Measurements from ENCODE around the gene ARHGAP19.
"Not testable (repeated sequence)": the region's sequence is repeated elsewhere in the genome, so short reads cannot be mapped to it uniquely, and the experiment has no call there.

ARHGAP19 gene

DNA sequence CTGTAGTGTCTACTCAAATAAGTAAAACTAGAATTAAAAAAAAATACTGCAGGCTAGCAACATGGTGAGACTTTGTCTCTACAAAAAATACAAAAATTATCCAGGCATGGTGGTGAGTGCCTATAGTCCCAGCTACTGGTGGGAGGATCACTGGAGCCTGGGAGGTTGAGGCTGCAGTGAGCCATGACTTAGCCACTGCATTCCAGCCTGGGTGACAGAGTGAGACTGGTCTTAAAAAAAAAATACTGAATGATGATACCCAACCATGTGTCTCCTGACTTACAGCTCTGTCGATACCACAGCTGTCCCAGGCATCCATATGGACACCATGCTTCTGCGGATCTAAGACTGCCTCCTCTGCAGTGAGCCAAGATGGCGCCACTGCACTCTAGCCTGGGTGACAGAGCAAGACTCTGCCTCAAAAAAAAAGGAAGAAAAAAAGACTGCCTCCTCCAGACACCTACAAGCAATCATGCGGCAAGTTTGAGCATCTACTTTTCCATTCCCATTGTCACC lies 18.7 kb upstream of the ARHGAP19 start:
- Mint-ChIP-seq H3K4me1 (no peaks in the 10 kb centered on the region), H3K9me3 (no peaks in the 10 kb centered on the region), H3K36me3 (ENCODE audit: low read depth) (no peaks in the 10 kb centered on the region), H3K27ac (no peak overlapping the region), H3K4me3 (no peak overlapping the region), H3K27me3 (no peaks in the 10 kb centered on the region)
- no peak for DNase-seq
- ATAC-seq: no peak

DNA sequence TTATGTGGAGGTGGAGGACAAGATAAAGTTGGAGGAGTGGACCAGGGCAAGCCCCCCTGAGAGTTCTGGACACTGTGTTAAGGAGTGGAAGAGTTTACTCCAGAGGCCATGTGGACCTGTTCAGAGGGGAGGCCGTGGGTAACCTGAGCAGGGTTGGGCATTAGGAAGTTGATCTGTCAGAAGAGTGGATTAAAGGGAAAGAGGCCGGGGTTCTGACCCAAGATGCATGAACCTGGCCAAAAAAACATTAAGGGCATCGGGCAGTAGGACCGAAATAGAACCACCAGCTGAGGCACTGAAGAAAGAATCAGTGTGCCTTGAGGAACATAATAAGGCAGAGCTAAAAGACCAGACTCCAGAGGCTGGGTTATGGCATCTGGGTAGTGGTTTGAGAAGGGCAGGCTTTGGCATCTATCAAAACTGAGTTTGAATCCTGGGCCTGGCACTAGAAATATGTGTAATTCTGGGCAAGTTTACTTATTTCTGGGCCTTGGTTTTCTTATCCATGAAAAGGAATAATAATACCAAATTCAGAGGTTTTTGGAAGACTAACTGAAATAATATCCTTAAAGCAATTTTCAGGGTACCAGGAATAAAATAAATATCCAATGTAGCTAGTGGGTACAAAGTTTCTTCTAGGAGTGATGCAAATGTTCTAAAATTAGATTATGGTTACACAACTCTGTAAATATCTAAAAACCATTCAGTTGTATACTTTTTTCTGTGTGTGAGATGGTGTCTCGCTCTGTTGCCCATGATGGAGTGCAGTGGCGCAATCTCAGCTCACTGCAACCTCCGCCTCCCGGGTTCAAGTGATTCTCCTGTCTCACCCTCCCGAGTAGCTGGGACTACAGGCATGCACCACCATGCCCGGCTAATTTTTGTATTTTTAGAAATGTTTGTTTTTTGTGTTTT lies 15.7 kb upstream of the ARHGAP19 start:
- no peak overlapping the region for H3K27ac Mint-ChIP-seq
- no peaks in the 10 kb centered on the region for H3K36me3 Mint-ChIP-seq (ENCODE audit: low read depth)
- H3K4me1 Mint-ChIP-seq: no peaks in the 10 kb centered on the region
- no peak overlapping the region for H3K4me3 Mint-ChIP-seq
- no peaks in the 10 kb centered on the region for H3K9me3 Mint-ChIP-seq
- ATAC-seq (no peak), DNase-seq (no peak)
- no peaks in the 10 kb centered on the region for H3K27me3 Mint-ChIP-seq

DNA sequence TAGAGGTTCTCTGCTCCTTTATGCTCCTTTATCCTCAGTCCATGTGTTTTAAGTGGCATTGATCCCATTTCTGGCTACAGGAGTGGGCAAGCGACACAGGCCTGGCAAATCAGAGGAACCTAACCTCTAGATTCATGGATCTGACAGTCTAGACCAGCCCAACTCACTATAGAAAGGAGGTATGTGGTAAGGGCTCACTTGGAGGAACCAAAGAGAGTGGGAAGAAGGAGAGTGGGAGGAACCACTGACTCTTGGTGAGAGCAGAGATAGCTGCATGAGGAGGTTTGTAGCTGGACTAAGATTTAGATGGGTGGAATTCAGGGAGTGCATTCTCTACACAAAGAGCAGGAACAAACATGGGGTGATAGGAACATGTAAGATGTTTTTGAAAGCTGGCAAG lies 15.0 kb upstream of the ARHGAP19 start:
- no peaks in the 10 kb centered on the region for H3K9me3 Mint-ChIP-seq

DNA sequence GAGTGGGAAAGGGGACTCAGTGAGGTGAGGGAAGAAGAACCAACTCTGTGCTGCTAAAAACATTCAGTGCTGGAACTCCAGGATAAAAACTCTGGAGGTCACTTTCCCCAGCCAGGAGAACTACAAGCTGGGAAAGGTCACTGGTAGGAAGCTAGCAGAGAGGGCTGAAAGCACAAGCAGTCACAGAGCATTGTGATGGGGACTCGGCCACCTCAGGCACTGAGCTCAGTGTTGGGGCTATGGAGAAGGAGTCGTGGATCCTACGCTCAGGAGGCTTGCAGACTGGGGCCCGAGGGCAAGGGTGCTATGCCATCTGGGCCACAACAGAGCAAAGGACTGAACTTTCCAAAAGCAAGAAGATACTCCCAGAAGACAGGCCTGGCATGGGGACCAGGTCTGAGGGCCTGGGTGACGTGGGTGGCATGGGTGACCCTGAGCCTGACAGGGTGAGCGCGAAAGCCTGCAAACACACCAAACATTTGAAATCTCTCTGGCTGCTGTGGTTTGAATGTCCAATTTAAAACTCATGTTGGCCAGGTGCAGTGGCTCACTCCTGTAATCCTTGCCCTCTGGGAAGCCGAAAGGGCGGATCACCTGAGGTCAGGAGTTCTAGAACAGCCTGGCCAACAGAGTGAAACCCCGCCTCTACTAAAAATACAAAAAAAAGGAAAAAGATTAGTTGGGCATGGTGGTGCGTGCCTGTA lies 9.8 kb upstream of the ARHGAP19 start:
- Mint-ChIP-seq H3K36me3 (ENCODE audit: low read depth) (no peaks in the 10 kb centered on the region), H3K27me3 (no peaks in the 10 kb centered on the region), H3K4me1 (no peaks in the 10 kb centered on the region), H3K9me3 (no peaks in the 10 kb centered on the region), H3K27ac (no peak overlapping the region), H3K4me3 (no peak overlapping the region)
- DNase-seq (no peak), ATAC-seq (no peak)

More for the DNA sequence above, 15.0 kb upstream of the ARHGAP19 start:
- Mint-ChIP-seq H3K4me1 (no peaks in the 10 kb centered on the region), H3K4me3 (no peak overlapping the region), H3K27me3 (no peaks in the 10 kb centered on the region), H3K36me3 (ENCODE audit: low read depth) (no peaks in the 10 kb centered on the region), H3K27ac (no peak overlapping the region)
- ATAC-seq (no peak), DNase-seq (no peak)

DNA sequence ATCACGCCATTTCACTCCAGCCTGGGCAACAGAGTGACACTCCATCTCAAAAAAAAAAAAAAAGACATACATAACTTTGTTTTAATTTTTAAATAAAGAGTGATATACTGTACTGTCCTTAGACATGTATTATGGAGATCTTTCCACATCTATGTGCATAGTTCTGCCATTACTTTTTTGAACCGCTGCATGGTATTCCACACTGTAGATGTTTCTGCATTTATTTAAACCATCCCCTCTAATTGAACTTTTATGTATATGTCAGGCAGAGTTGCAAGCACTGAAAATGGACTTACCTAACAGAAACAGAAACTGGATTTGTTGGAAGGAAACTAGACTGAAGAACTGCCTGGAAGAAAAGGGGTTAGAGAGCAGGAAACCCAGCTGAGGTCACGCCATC lies 8.5 kb upstream of the ARHGAP19 start:
- Mint-ChIP-seq H3K27ac (no peak overlapping the region), H3K4me1 (no peaks in the 10 kb centered on the region), H3K36me3 (ENCODE audit: low read depth) (no peaks in the 10 kb centered on the region), H3K4me3 (no peak overlapping the region), H3K27me3 (no peaks in the 10 kb centered on the region), H3K9me3 (no peaks in the 10 kb centered on the region)
- ATAC-seq: no peak
- no peak for DNase-seq

DNA sequence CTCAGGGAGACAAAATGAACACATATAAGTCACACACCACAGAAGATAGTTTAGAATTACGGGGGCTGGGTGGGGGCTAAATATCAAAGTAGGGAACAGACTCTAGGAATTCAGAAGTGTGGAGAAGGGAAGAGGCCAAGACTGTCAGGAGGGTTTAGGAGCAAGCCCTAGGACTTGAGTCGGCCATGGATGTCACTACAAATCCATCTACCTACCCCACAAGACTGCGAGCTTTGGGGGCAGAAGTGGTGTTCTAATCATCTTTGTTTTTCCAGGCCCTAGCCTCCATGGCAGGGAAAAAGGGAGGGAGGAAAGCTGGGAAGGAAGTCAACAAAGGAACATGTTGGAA lies 5.8 kb upstream of the ARHGAP19 start:
- Mint-ChIP-seq H3K4me1 (no peaks in the 10 kb centered on the region), H3K36me3 (ENCODE audit: low read depth) (no peaks in the 10 kb centered on the region), H3K4me3 (no peak overlapping the region), H3K9me3 (no peaks in the 10 kb centered on the region), H3K27ac (no peak overlapping the region), H3K27me3 (no peaks in the 10 kb centered on the region)
- no peak for ATAC-seq
- DNase-seq: no peak

DNA sequence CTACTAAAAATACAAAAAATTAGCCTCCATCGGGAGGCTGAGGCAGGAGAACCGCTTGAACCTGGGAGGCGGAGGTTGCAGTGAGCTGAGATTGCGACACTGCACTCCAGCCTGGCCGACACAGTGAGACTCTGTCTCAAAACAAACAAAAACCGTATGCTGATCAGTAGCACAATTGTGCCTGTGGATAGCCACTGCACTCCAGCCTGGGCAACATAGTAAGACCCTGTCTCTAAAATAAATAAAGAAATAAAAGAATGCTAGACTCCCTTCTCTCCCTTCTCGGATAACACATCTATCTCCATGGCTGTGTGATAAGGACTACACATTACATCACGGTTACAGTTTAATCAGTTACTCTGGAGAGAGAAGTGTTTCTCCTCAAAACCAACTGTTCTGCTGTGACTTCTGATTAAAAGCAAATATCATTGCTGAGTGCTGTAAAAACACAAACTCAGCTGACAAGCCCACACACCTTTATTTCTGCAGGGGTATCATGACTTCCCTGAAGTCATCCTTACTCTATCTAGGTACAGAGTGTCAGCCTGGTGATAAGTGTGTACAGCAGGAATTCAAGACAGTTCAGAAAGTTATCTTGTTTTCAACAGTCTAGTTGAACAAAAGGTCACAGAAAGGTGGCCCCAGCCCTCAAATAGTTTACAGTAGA lies 5.3 kb upstream of the ARHGAP19 start:
- peaks cover 1% of the 10 kb centered on the region for H3K36me3 Mint-ChIP-seq (ENCODE audit: low read depth)
- peaks cover 2% of the 10 kb centered on the region for H3K27me3 Mint-ChIP-seq
- H3K4me1 Mint-ChIP-seq: peaks cover 2% of the 10 kb centered on the region
- no peak overlapping the region for H3K4me3 Mint-ChIP-seq
- H3K9me3 Mint-ChIP-seq: no peaks in the 10 kb centered on the region
- H3K27ac Mint-ChIP-seq: no peak overlapping the region
- no peak for ATAC-seq
- DNase-seq: no peak

DNA sequence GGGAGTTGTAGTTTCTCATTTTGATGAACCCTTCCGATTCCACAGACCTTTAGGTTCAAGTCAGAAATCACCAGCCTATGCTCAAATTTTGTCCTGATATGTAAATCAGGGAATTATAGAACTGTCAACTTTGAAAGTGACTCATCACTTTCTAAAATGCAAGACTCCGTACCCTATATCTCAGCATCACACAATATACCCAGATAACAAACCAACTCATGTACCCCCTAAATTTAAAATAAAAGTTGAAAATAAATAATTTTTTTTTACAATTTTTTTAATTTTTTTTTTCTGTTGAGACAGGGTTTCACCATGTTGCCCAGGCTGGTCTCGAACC lies 393 bp upstream of the ARHGAP19 start:
- H3K27me3 Mint-ChIP-seq: peaks cover 4% of the 10 kb centered on the region
- DNase-seq (no peak), ATAC-seq (no peak)
- H3K4me3 Mint-ChIP-seq: peak overlapping the region; percentile 95
- peak overlapping the region; percentile 93 for H3K27ac Mint-ChIP-seq
- H3K9me3 Mint-ChIP-seq: no peaks in the 10 kb centered on the region
- peaks cover 7% of the 10 kb centered on the region for H3K36me3 Mint-ChIP-seq (ENCODE audit: low read depth)
- H3K4me1 Mint-ChIP-seq: peaks cover 20% of the 10 kb centered on the region

DNA sequence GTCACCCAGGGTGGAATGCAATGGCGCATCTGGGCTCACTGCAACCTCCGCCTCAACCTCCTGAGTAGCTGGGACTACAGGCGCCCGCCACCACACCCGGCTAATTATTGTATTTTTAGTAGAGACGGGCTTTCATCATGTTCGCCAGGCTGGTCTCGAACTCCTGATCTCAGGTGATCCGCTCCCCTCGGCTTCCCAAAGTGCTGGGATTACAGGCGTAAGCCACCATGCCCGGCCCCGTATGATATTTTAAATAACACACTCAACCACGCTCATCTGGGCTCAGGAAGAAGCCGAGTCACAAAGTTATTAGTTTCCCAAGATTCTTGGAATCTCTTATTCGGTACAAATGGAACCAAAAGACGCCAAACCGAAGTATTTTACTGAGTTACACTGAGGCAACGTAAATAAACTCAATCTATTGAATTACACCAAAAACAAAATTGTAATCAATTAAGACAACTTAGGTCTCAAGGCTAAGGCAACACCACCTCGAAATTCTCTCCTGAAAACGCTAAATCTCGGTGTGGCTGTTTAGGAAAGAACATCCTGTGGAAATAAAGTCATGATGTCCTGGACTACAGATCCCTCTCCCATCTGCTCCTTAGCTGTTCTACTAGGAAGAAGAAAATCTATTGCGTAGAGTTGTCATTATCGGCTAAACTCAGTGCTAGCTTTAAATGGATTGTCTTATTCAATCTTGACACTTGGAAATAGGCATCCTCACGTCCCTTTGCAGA lies 910 bp downstream of the ARHGAP19 start:
- peak overlapping the region; percentile 95 for H3K4me3 Mint-ChIP-seq
- no peak for DNase-seq
- ATAC-seq: no peak
- peaks cover 4% of the 10 kb centered on the region for H3K27me3 Mint-ChIP-seq
- peaks cover 20% of the 10 kb centered on the region for H3K4me1 Mint-ChIP-seq
- H3K36me3 Mint-ChIP-seq (ENCODE audit: low read depth): peaks cover 9% of the 10 kb centered on the region
- no peaks in the 10 kb centered on the region for H3K9me3 Mint-ChIP-seq
- H3K27ac Mint-ChIP-seq: peak overlapping the region; percentile 82

DNA sequence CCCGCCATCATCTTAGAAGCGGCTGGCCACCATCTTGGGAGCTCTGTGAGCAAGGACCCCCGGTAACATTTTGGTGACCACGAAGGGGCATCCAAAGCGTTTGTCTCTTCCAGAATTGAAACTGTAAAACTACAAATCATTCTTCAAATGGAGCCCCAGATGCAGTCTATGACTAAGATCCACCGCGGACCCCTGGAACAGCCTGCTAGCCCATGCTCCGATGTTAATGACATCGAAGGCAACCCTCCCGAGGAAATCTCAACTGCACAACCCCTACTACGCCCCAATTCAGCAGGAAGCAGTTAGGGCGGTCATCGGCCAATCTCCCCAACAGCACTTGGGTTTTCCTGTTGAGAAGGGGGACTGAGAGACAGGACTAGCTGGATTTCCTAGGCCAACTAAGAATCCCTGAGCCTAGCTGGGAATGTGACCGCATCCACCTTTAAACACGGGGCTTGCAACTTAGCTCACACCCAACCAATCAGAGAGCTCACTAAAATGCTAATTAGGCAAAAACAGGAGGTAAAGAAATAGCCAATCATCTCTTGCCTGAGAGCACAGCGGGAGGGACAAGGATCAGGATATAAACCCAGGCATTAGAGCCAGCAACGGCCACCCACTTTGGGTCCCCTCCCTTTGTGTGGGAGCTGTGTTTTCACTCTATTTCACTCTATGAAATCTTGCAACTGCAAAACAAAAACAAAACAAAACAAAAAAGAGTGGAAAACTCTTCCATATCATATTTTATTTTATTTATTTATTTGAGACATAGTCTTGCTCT lies 1.7 kb downstream of the ARHGAP19 start:
- not testable (repeated sequence) for DNase-seq, H3K27me3 Mint-ChIP-seq, ATAC-seq, H3K9me3 Mint-ChIP-seq, H3K27ac Mint-ChIP-seq
- Mint-ChIP-seq H3K4me3 (peak overlapping the region; percentile 95), H3K36me3 (ENCODE audit: low read depth) (peaks cover 12% of the 10 kb centered on the region), H3K4me1 (peaks cover 20% of the 10 kb centered on the region)

DNA sequence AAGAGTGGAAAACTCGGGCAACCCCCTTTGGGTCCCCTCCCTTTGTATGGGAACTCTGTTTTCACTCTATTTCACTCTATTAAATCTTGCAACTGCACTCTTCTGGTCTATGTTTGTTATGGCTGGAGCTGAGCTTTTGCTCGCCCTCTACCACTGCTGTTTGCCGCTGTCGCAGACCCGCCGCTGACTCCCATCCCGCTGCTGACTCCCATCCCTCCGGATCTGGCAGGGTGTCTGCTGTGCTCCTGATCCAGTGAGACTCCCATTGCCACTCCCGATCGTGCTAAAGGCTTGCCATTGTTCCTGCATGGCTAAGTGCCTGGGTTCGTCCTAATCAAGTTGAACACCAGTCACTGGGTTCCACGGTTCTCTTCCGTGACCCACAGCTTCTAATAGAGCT lies 2.4 kb downstream of the ARHGAP19 start:
- Mint-ChIP-seq H3K4me1 (peaks cover 20% of the 10 kb centered on the region), H3K36me3 (ENCODE audit: low read depth) (peaks cover 13% of the 10 kb centered on the region)
- H3K4me3 Mint-ChIP-seq, H3K27me3 Mint-ChIP-seq, H3K9me3 Mint-ChIP-seq, H3K27ac Mint-ChIP-seq, ATAC-seq, DNase-seq: not testable (repeated sequence)

DNA sequence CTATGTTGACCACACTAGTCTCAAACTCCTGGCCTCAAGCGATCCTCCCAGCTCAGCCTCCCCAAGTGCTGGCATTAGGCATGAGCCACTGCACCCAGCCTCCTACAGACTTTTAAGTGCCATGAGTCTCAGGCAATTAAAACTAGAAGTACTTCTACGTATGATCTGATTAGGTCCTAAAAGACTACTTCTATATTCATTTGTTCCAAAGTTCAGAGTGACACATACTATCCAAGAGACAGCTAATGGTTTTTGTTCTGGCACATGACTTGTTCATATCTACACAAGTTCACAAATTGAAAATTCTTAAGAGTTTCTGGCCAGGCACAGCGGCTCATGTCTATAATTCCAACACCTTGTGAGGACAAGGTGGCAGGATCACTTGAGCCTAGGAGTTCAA lies 11.7 kb downstream of the ARHGAP19 start:
- peaks cover 6% of the 10 kb centered on the region for H3K36me3 Mint-ChIP-seq (ENCODE audit: low read depth)
- DNase-seq (no peak), ATAC-seq (peak; percentile 91)
- H3K4me1 Mint-ChIP-seq: peaks cover 20% of the 10 kb centered on the region
- no peaks in the 10 kb centered on the region for H3K9me3 Mint-ChIP-seq
- H3K27me3 Mint-ChIP-seq: no peaks in the 10 kb centered on the region
- no peak overlapping the region for H3K4me3 Mint-ChIP-seq
- no peak overlapping the region for H3K27ac Mint-ChIP-seq

DNA sequence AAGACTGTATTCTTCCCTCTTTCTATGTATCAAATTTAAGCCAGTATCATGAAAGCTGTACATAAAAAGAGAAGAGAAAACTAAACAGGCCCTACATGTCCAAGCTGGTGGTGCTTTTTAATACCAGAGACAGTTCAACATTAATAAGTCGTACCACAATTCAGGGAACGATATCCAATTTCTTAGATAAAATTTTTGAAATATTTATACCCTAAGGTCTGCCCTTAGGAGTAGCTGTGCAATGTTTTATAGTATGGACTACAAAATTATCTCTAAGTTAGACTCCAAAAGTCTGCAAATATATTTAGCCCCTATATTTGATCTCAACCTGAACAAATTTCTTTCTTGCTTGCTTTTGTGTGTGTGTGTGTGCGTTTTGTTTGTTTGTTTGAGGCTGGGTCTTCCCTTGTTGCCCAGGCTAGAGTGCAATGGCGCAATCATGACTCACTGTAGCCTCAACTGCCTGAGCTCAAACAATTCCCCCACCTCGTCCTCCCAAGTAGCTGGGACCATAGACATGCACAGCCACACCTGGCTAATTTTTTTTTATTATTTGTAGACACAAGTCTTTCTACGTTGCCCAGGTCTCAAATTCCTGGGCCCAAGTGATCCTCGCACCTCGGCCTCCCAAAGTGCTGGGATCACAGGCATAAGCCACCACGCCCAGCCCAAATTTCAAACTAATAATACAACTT lies 13.2 kb downstream of the ARHGAP19 start:
- Mint-ChIP-seq H3K27me3 (no peaks in the 10 kb centered on the region), H3K4me1 (peaks cover 20% of the 10 kb centered on the region), H3K36me3 (ENCODE audit: low read depth) (peaks cover 4% of the 10 kb centered on the region), H3K4me3 (no peak overlapping the region), H3K27ac (no peak overlapping the region), H3K9me3 (no peaks in the 10 kb centered on the region)
- no peak for ATAC-seq
- no peak for DNase-seq
